ENCODE data around the gene MAPKAPK3. TPM values are rescaled to one million over a fixed set of nuclear protein-coding genes. Genes with fewer than 3 reads are reported as not detected.

Gene MAPKAPK3
- total and polyA plus RNA-seq, 2 donors (not counting 3 experiments of a cell fraction or from before 2014, with no cell fraction given) = 21.3 to 30.5 TPM

DNA sequence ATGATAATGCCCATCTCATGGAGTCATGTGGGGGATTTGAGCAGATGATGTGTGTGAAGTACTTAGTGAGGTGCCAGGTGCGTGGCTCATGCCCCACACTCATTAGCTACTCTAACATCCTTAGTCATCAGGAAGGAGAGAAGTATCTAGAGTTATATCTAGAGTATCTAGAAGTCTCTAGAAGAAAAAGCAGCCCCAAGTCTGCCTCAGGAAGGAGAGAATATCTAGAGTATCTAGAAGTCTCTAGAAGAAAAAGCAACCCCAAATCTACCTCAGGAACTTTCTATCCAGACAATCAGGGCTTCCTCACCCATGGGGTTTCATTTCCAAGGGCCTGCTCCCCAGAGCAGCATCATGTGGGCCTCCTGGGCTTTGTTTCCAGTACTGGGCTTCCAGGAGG is 33.1 kb downstream of the MAPKAPK3 start:
- Histone ChIP-seq H3K4me3 (replicated peaks in 1 of 3; ENCODE audit: insufficient read depth in 1 of 3, low read depth in 1 of 3, low read length in 3 of 3) (no peak overlapping the region), H3K9ac (replicated peaks; ENCODE audit: extremely low read depth, insufficient read depth, low read length) (no peak overlapping the region), H3K9me1 (replicated peaks; ENCODE audit: control insufficient read depth, extremely low read depth, insufficient read depth, low read length) (no peaks in the 10 kb centered on the region), H4K20me1 (replicated peaks; ENCODE audit: control insufficient read depth, extremely low read depth, insufficient read depth, low read length) (no peaks in the 10 kb centered on the region), H3K4me2 (ENCODE audit: insufficient read depth, low read length) (no peak overlapping the region), H3K27me3 (ENCODE audit: control insufficient read depth in 2 of 2, insufficient read depth in 2 of 2, low read length in 2 of 2) (no peaks in the 10 kb centered on the region), H3K9me3 (replicated peaks; ENCODE audit: control insufficient read depth, insufficient read depth, low read length) (no peaks in the 10 kb centered on the region), H3K4me1 (ENCODE audit: control insufficient read depth, extremely low read depth, insufficient read depth, low read length) (no peaks in the 10 kb centered on the region), H3K79me2 (ENCODE audit: control insufficient read depth, insufficient read depth, low read length) (no peaks in the 10 kb centered on the region), H3K27ac (ENCODE audit: insufficient read depth, low read depth, low read length) (no peak overlapping the region), H2AFZ (ENCODE audit: low read depth, low read length) (no peak overlapping the region), H3K36me3 (ENCODE audit: control insufficient read depth in 2 of 2, extremely low read depth in 1 of 2, insufficient read depth in 2 of 2, low read length in 2 of 2) (peaks cover 0 to 1% of the 10 kb centered on the region in 2 experiments)
- POLR2A ChIA-PET = no interaction called here
- intact Hi-C loops (cut with micrococcal nuclease) (no loop called here), dilution Hi-C loops (cut with MboI; ENCODE audit: extremely low pct_ligation_motif_present, low sequenced_read_pairs) (no loop called here)
- DNase-seq (ENCODE audit: low read depth, low spot score) = no peak
- CTCF ChIA-PET = interaction anchor here (1.0 to 1.5 kb wide), 2 partner anchors 19 to 34 kb away, joined by 4 to 6 read pairs; no protein-coding TSS in a partner anchor
- TF ChIP-seq MYC (IDR thresholded peaks at IDR 0.05; ENCODE audit: low read depth, low read length) (no peak), POLR2A (IDR thresholded peaks at IDR 0.05; ENCODE audit: low read depth, low read length) (no peak), EZH2 (IDR thresholded peaks at IDR 0.05; ENCODE audit: borderline replicate concordance, low read depth, low read length, severe bottlenecking) (no peak)
- TF ChIP-seq, protein P1, sequence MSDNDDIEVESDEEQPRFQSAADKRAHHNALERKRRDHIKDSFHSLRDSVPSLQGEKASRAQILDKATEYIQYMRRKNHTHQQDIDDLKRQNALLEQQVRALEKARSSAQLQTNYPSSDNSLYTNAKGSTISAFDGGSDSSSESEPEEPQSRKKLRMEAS (IDR thresholded peaks at IDR 0.05; ENCODE audit: insufficient read depth, insufficient read length) = no peak
- TF ChIP-seq, protein P2, sequence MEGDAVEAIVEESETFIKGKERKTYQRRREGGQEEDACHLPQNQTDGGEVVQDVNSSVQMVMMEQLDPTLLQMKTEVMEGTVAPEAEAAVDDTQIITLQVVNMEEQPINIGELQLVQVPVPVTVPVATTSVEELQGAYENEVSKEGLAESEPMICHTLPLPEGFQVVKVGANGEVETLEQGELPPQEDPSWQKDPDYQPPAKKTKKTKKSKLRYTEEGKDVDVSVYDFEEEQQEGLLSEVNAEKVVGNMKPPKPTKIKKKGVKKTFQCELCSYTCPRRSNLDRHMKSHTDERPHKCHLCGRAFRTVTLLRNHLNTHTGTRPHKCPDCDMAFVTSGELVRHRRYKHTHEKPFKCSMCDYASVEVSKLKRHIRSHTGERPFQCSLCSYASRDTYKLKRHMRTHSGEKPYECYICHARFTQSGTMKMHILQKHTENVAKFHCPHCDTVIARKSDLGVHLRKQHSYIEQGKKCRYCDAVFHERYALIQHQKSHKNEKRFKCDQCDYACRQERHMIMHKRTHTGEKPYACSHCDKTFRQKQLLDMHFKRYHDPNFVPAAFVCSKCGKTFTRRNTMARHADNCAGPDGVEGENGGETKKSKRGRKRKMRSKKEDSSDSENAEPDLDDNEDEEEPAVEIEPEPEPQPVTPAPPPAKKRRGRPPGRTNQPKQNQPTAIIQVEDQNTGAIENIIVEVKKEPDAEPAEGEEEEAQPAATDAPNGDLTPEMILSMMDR (IDR thresholded peaks at IDR 0.05; ENCODE audit: extremely low read depth in 1 of 2, insufficient read depth in 1 of 2, low read depth in 1 of 2, low read length in 2 of 2) = no peak
- BruUV-seq (replicated peaks) = no TSS peak
- no peak for FAIRE-seq

DNA sequence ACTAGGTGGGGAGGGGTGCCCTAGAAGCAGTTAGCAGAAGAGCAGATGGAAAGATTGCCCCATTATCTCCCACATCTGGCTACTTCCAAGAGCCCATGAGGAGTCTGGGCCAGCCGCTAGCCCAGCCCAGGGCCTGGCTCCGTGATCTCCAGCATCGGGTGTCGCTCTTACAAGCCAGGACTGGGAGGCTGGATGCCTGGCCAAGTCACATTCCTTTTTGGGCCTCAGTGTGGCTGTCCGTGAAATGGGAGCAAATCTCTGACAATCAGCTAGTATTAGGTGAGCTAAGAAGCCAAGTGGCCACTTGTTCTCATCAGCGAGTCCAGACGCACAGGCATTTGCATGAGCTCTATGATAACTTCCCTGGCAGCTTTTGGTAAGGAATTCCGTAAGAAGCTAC is 34.5 kb downstream of the MAPKAPK3 start:
- DNase-seq (ENCODE audit: low read depth, low spot score) (no peak), FAIRE-seq (no peak)
- POLR2A ChIA-PET = no interaction called here
- Histone ChIP-seq H3K4me3 (replicated peaks in 1 of 3; ENCODE audit: insufficient read depth in 1 of 3, low read depth in 1 of 3, low read length in 3 of 3) (no peak overlapping the region), H3K79me2 (ENCODE audit: control insufficient read depth, insufficient read depth, low read length) (no peaks in the 10 kb centered on the region), H2AFZ (ENCODE audit: low read depth, low read length) (no peak overlapping the region), H3K27me3 (ENCODE audit: control insufficient read depth in 2 of 2, insufficient read depth in 2 of 2, low read length in 2 of 2) (no peaks in the 10 kb centered on the region), H3K4me2 (ENCODE audit: insufficient read depth, low read length) (no peak overlapping the region), H3K27ac (ENCODE audit: insufficient read depth, low read depth, low read length) (no peak overlapping the region), H3K9me1 (replicated peaks; ENCODE audit: control insufficient read depth, extremely low read depth, insufficient read depth, low read length) (no peaks in the 10 kb centered on the region), H3K9ac (replicated peaks; ENCODE audit: extremely low read depth, insufficient read depth, low read length) (no peak overlapping the region), H4K20me1 (replicated peaks; ENCODE audit: control insufficient read depth, extremely low read depth, insufficient read depth, low read length) (no peaks in the 10 kb centered on the region), H3K36me3 (ENCODE audit: control insufficient read depth in 2 of 2, extremely low read depth in 1 of 2, insufficient read depth in 2 of 2, low read length in 2 of 2) (peaks cover 0 to 1% of the 10 kb centered on the region in 2 experiments), H3K4me1 (ENCODE audit: control insufficient read depth, extremely low read depth, insufficient read depth, low read length) (no peaks in the 10 kb centered on the region), H3K9me3 (replicated peaks; ENCODE audit: control insufficient read depth, insufficient read depth, low read length) (no peaks in the 10 kb centered on the region)
- no TSS peak for BruUV-seq (replicated peaks)
- CTCF ChIA-PET = interaction anchor here (1.4 to 4.0 kb wide), 3 partner anchors 15 to 35 kb away, joined by 4 to 65 read pairs (median 20); partner anchors contain the start of gene MAPKAPK3
- dilution Hi-C loops (cut with MboI; ENCODE audit: extremely low pct_ligation_motif_present, low sequenced_read_pairs) (no loop called here), intact Hi-C loops (cut with micrococcal nuclease) (no loop called here)
- no peak for TF ChIP-seq GATA2 (IDR thresholded peaks at IDR 0.05; ENCODE audit: insufficient read depth, insufficient read length, low read depth, low read length)
- TF ChIP-seq JUN (IDR thresholded peaks at IDR 0.05; ENCODE audit: borderline replicate concordance, insufficient read depth, insufficient read length, low read depth) = no peak
- TF ChIP-seq, protein P2 (IDR thresholded peaks at IDR 0.05; ENCODE audit: extremely low read depth in 1 of 2, insufficient read depth in 1 of 2, low read depth in 1 of 2, low read length in 2 of 2) = no peak
- no peak for TF ChIP-seq MYC (IDR thresholded peaks at IDR 0.05; ENCODE audit: low read depth, low read length)
- no peak for TF ChIP-seq FOS (IDR thresholded peaks at IDR 0.05; ENCODE audit: borderline replicate concordance, insufficient read depth, low read length)
- no peak for TF ChIP-seq POLR2AphosphoS5 (IDR thresholded peaks at IDR 0.05; ENCODE audit: insufficient read depth, low read depth, low read length)
- TF ChIP-seq POLR2A (IDR thresholded peaks at IDR 0.05; ENCODE audit: low read depth, low read length) = no peak

Measured in endothelial cell of umbilical vein (primary cell).